Suprapubic skin (tissue), 4 donors: ENCODE results near the gene CNIH3. TPM values are rescaled to one million over a fixed set of nuclear protein-coding genes. Genes with fewer than 3 reads are reported as not detected.

ENCODE experiments used
- DNase-seq, 2 donors: peaks; one replicate each; pipeline ENCODE4 v3.0.0-alpha.2; 2019; ENCODE audit warnings: low spot score in 2 of 2
- H3K27ac ChIP-seq: fragments of 200-600 bp; sonication (generic); one replicate; pipeline ENCODE4 v1.5.1; 2019
- H3K27me3 ChIP-seq: fragments of 200-600 bp; sonication (generic); one replicate; pipeline ENCODE4 v1.5.1; 2019
- H3K36me3 ChIP-seq: fragments of 200-600 bp; sonication (generic); one replicate; pipeline ENCODE4 v1.5.1; 2019
- H3K4me1 ChIP-seq: fragments of 200-600 bp; sonication (generic); one replicate; pipeline ENCODE4 v1.5.1; 2019
- H3K4me3 ChIP-seq: fragments of 200-600 bp; sonication (generic); one replicate; pipeline ENCODE4 v1.5.1; 2019; ENCODE audit warnings: mild to moderate bottlenecking
- H3K9me3 ChIP-seq: fragments of 200-600 bp; sonication (generic); one replicate; pipeline ENCODE4 v1.5.1; 2019
- CTCF ChIP-seq, 2 donors: fragments of 200-600 bp in 1 of 2; fragments of 450-650 bp in 1 of 2; sonication (generic) in 1 of 2; IDR thresholded peaks; one replicate each; pipeline ENCODE4 v1.5.1; 2016 to 2019; ENCODE audit warnings: antibody characterized with exemption in 2 of 2, mild to moderate bottlenecking in 1 of 2, moderate library complexity in 1 of 2
- EP300 ChIP-seq: sonication (generic); formaldehyde crosslinking; IDR thresholded peaks from one replicate; pipeline ENCODE4 v1.6.1; 2017; ENCODE audit warnings: antibody characterized with exemption
- POLR2A ChIP-seq, 2 donors: fragments of 450-650 bp; IDR thresholded peaks; one replicate each; pipeline ENCODE4 v1.6.1; 2017; ENCODE audit warnings: antibody characterized with exemption in 2 of 2, mild to moderate bottlenecking in 2 of 2, moderate library complexity in 2 of 2
- POLR2AphosphoS5 ChIP-seq, 3 donors: sonication (generic); formaldehyde crosslinking; IDR thresholded peaks; one replicate each; pipeline ENCODE4 v1.6.1; 2017; ENCODE audit warnings: antibody characterized with exemption in 3 of 3
- WGBS: methylation state at CpG from one replicate; pipeline ENCODE4 v1.1.5; 2018; 5-methylcytosine and 5-hydroxymethylcytosine counted together
- total RNA-seq, 4 donors: library from RNA; depleted of rRNA; stranded (reverse); fragments of >200 nt; gene quantifications; one replicate each; pipeline ENCODE4 v1.1.0, GENCODE V29; 2016

The CNIH3 gene
- total RNA-seq, 4 donors from 2014 or later: 0.57 to 6.7 (median 0.62) TPM; not detected in 1

GRCh38 chr1:224786533-224787250 is 170.6 kb downstream of the CNIH3 start:
- H3K4me3 ChIP-seq: no peak overlapping the region
- WGBS: 65% methylated on average over 3 of the region's 3 CpGs
- no peaks in the 10 kb centered on the region for H3K9me3 ChIP-seq
- H3K27me3 ChIP-seq: no peaks in the 10 kb centered on the region
- H3K36me3 ChIP-seq: no peaks in the 10 kb centered on the region
- no peak overlapping the region for H3K27ac ChIP-seq
- peaks cover 2% of the 10 kb centered on the region for H3K4me1 ChIP-seq
- TF ChIP-seq POLR2AphosphoS5 (IDR thresholded peaks at IDR 0.05): no peak
- no peak for TF ChIP-seq POLR2A (IDR thresholded peaks at IDR 0.05)
- TF ChIP-seq EP300: no peak
- no peak for TF ChIP-seq CTCF (IDR thresholded peaks at IDR 0.05)
- DNase-seq: no peak

GRCh38 chr1:224789311-224789710 is 173.2 kb downstream of the CNIH3 start:
- peaks cover 2% of the 10 kb centered on the region for H3K4me1 ChIP-seq
- H3K27ac ChIP-seq: no peak overlapping the region
- no peaks in the 10 kb centered on the region for H3K36me3 ChIP-seq
- H3K27me3 ChIP-seq: no peaks in the 10 kb centered on the region
- DNase-seq: no peak
- no peak for TF ChIP-seq EP300
- no peak for TF ChIP-seq POLR2A (IDR thresholded peaks at IDR 0.05)
- TF ChIP-seq CTCF (IDR thresholded peaks at IDR 0.05): no peak
- no peak for TF ChIP-seq POLR2AphosphoS5 (IDR thresholded peaks at IDR 0.05)
- H3K4me3 ChIP-seq: no peak overlapping the region
- H3K9me3 ChIP-seq: no peaks in the 10 kb centered on the region

Other genes with a start within 250 kb of the CNIH3 start
- 100 to 1,000 TPM in 3 of 4 donors, 10 to 100 TPM in 1; 92.4 to 174 (median 111) TPM for gene WDR26, start 181.5 kb upstream of the CNIH3 start, total RNA-seq